HepG2 (cell line): ENCODE results near the gene CDK11A. TPM values are rescaled to one million over a fixed set of nuclear protein-coding genes. Genes with fewer than 3 reads are reported as not detected.
A peak's percentile ranks its signal among the peaks of the same experiment; 100 is the strongest.

Experiments used
- ATAC-seq: fragments of 200-7000 bp; cut with Tn5 transposase; 3 replicates; pipeline ENCODE4 v1.9.1; 2020; ENCODE audit warnings: mild to moderate bottlenecking, moderate library complexity
- BruUV-seq: library from RNA; stranded (reverse); fragments of 400-500 nt; replicated peaks from 2 replicates; lab custom pipeline; 2021; lab: Mats Ljungman, UMichigan
- CTCF ChIA-PET: fragments of 300-600 bp; formaldehyde crosslinking; extraction: SDS; loops from one replicate; lab custom pipeline; 2021; ENCODE audit warnings: low total read pairs, inconsistent platforms, low intra/inter-chr PET ratio; lab: Yijun Ruan, JAX
- POLR2A ChIA-PET: fragments of 350-600 bp; sonication (Branson Sonifier 250); formaldehyde crosslinking; loops from one replicate; lab custom pipeline; 2020; ENCODE audit warnings: antibody characterized with exemption, inconsistent platforms; lab: Yijun Ruan, JAX
- DNase-seq: peaks from one replicate; pipeline ENCODE4 v3.0.0-alpha.2; 2015; ENCODE audit warnings: low spot score
- FAIRE-seq: peaks from 3 replicates; lab custom pipeline; 2011; peaks lifted over from hg19 to GRCh38; lab: Jason Lieb, UNC
- H2AFZ ChIP-seq: one replicate; pipeline ENCODE4 v1.6.1; 2011; ENCODE audit warnings: low read length, inconsistent platforms
- H3K27ac ChIP-seq: fragments of 300-600 bp; 3 replicates; pipeline ENCODE4 v1.8.0; 2011; ENCODE audit warnings: mixed run types, mild to moderate bottlenecking, mixed read lengths, low read length, inconsistent platforms; ENCODE audit not compliant: insufficient read depth; ENCODE audit errors: extremely low read length
- H3K27me3 ChIP-seq, 2 experiments: fragments of 200-600 bp in 1 of 2; 2 replicates in 1 of 2; 3 replicates in 1 of 2; pipeline versions ENCODE4 v1.6.0 to v1.8.0; 2011; ENCODE audit warnings: low read length in 2 of 2, mild to moderate bottlenecking in 2 of 2, moderate library complexity in 2 of 2, inconsistent platforms in 1 of 2; ENCODE audit not compliant: insufficient read depth in 2 of 2, control insufficient read depth in 1 of 2
- H3K36me3 ChIP-seq, 2 experiments: fragments of 200-600 bp in 1 of 2; replicated peaks in 1 of 2; 2 replicates in 1 of 2; 3 replicates in 1 of 2; pipeline versions ENCODE4 v1.5.1 to v1.8.0; 2011; ENCODE audit warnings: low read length in 2 of 2, inconsistent platforms in 1 of 2; ENCODE audit not compliant: insufficient read depth in 2 of 2, control insufficient read depth in 1 of 2
- H3K4me1 ChIP-seq: 2 replicates; pipeline ENCODE4 v1.5.1; 2012; ENCODE audit warnings: low read length, inconsistent platforms; ENCODE audit not compliant: insufficient read depth
- H3K4me2 ChIP-seq: 2 replicates; pipeline ENCODE4 v1.6.0; 2011; ENCODE audit warnings: low read depth, low read length, inconsistent platforms
- H3K4me3 ChIP-seq, 3 experiments: fragments of 200-600 bp in 1 of 3; sonication (generic), shearing (Covaris generic) in 1 of 3; replicated peaks in 1 of 3; 2 replicates each; pipeline ENCODE4 v1.5.1; 2011 to 2016; ENCODE audit warnings: low read length in 3 of 3, inconsistent platforms in 2 of 3, low read depth in 2 of 3, mild to moderate bottlenecking in 2 of 3, control low read depth in 1 of 3, mixed read lengths in 1 of 3; ENCODE audit not compliant: insufficient read depth in 1 of 3
- H3K79me2 ChIP-seq: one replicate; pipeline ENCODE4 v1.6.1; 2011; ENCODE audit warnings: low read length, inconsistent platforms; ENCODE audit not compliant: insufficient read depth
- H3K9ac ChIP-seq: 2 replicates; pipeline ENCODE4 v1.6.0; 2011; ENCODE audit warnings: mild to moderate bottlenecking, low read depth, low read length, inconsistent platforms; ENCODE audit not compliant: insufficient read depth
- H3K9me3 ChIP-seq: 2 replicates; pipeline ENCODE4 v1.5.1; 2012; ENCODE audit warnings: mild to moderate bottlenecking, low read length
- H4K20me1 ChIP-seq: 2 replicates; pipeline ENCODE4 v1.6.0; 2011; ENCODE audit warnings: inconsistent platforms, mild to moderate bottlenecking, low read length, moderate library complexity; ENCODE audit not compliant: insufficient read depth
- EZH2 ChIP-seq: conservative IDR thresholded peaks from 2 replicates; pipeline ENCODE4 v1.6.1; 2012; ENCODE audit warnings: mild to moderate bottlenecking, low read depth, low read length, moderate library complexity
- IRX3 ChIP-seq: sonication (generic); formaldehyde crosslinking; IDR thresholded peaks from 2 replicates; pipeline ENCODE4 v1.8.1; 2023; ENCODE audit warnings: mild to moderate bottlenecking, low read depth, missing genetic modification reagents, borderline replicate concordance
- PLSCR1 ChIP-seq: sonication (generic); formaldehyde crosslinking; IDR thresholded peaks from 2 replicates; pipeline ENCODE4 v1.5.0; 2020; ENCODE audit warnings: missing genetic modification reagents, mild to moderate bottlenecking, borderline replicate concordance
- POGK ChIP-seq: sonication (generic); formaldehyde crosslinking; conservative IDR thresholded peaks from 2 replicates; pipeline ENCODE4 v1.8.0; 2022; ENCODE audit warnings: mild to moderate bottlenecking, moderate library complexity, missing genetic modification reagents
- RARG ChIP-seq: sonication (generic); formaldehyde crosslinking; IDR thresholded peaks from 2 replicates; pipeline ENCODE4 v1.4.0; 2020; ENCODE audit warnings: low read depth, mild to moderate bottlenecking, missing genetic modification reagents
- ZBTB37 ChIP-seq: sonication (generic); formaldehyde crosslinking; IDR thresholded peaks from 2 replicates; pipeline ENCODE4 v1.4.0; 2020; ENCODE audit warnings: mild to moderate bottlenecking, missing genetic modification reagents
- ZNF331 ChIP-seq: sonication (generic); formaldehyde crosslinking; IDR thresholded peaks from 2 replicates; pipeline ENCODE4 v1.4.0; 2020; ENCODE audit warnings: missing genetic modification reagents
- WGBS: methylation state at CpG from one replicate; pipeline ENCODE4 v1.1.6; 2017; ENCODE audit warnings: low lambda C conversion rate; 5-methylcytosine and 5-hydroxymethylcytosine counted together
- in situ Hi-C: cut with HindIII; loops from 2 replicates; pipeline ENCODE4 v1.10.0; 2017; ENCODE audit warnings: low pct_unique_long_range_greater_than_20kb; ENCODE audit not compliant: extremely low pct_ligation_motif_present
- intact Hi-C: fragments of 100-400 bp; cut with micrococcal nuclease; formaldehyde crosslinking; loops from one replicate; pipeline ENCODE4 v1.10.0; 2022; ENCODE audit not compliant: unreplicated experiment
- polyA plus RNA-seq, 8 experiments: library from polyadenylated mRNA; depleted of rRNA in 3 of 8; stranded (reverse) in 7 of 8; unstranded in 1 of 8; fragments of >200 nt; fragmentation: Illumina TruSeq in 4 of 8; extraction: Trizol in 4 of 8; gene quantifications; 2 replicates each; pipeline versions ENCODE4 v1.2.1 to v1.2.3, GENCODE V29; 2011 to 2016; ENCODE audit warnings: low read depth in 4 of 8, missing spikeins in 1 of 8, mixed read lengths in 1 of 8; ENCODE audit not compliant: insufficient read depth in 1 of 8
- total RNA-seq, 5 experiments: library from RNA; depleted of rRNA; stranded (reverse); fragments of >200 nt; fragmentation: Illumina TruSeq; extraction: Trizol; gene quantifications; 2 replicates each; pipeline ENCODE4 v1.2.3, GENCODE V29; 2016; ENCODE audit warnings: low read depth in 1 of 5

The CDK11A gene
- total and polyA plus RNA-seq, 2 of the 13 experiments (the other 11 are each of a cell fraction or from before 2014, with no cell fraction given): 11.2 to 17.9 TPM

DNA sequence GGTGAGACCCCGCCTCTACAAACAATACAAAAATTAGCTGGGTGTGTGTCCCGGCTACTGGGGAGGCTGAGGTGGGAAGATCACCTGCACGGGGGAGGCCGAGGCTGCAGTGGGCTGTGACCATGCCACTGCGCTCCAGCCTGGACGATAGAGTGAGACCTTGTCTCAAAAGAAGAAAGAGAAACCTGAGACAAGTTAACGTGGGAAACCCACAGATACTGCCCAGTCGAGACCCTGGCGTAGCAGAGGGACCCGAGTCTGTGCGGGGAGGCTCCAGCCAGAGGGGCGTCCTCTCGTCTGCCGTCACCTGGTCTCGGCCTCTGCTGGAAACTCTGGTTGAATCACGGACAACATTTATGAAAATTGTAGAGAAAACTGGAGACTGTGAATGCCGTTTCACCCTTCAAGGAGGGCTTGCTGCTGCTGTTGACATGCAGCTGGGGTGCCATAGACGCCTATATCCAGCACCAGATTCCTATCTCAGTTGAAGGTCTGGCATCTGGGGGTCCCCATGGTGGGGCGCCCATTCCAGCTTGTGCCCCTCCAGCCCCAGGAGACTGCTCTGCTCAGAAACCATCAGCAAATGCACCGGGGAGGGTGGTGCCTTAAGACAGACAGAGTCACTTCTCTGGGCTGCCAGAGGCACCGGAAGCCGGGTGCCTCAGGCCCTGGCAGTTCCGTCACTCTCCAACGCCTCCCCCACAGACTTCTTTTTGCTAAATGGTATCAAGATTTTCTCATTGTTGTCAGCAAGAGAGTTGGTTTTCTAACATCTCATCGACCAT lies 51.8 kb downstream of the CDK11A start:
- ATAC-seq (no peak), DNase-seq (no peak), FAIRE-seq (no peak)
- ChIA-PET CTCF (no interaction called here), POLR2A (no interaction called here)
- Histone ChIP-seq H3K9me3 (no peaks in the 10 kb centered on the region), H3K27me3 (no peaks in the 10 kb centered on the region), H3K4me3 (no peak overlapping the region), H4K20me1 (no peaks in the 10 kb centered on the region), H3K4me2 (no peak overlapping the region), H3K79me2 (no peaks in the 10 kb centered on the region), H3K4me1 (no peaks in the 10 kb centered on the region), H3K9ac (no peak overlapping the region), H2AFZ (no peak overlapping the region), H3K27ac (no peak overlapping the region), H3K36me3 (peaks cover 2 to 24% of the 10 kb centered on the region in 2 experiments; a peak in 1 of 5 replicates)
- 96% methylated on average over 25 of the region's 25 CpGs for WGBS
- in situ Hi-C loops: no loop called here
- TF ChIP-seq PLSCR1 (CRISPR knock-in tag) (no peak), ZNF331 (no peak)
- TSS peak; percentile 36 for BruUV-seq
- intact Hi-C loops: no loop called here

- Histone ChIP-seq H3K4me3 (no peak overlapping the region), H3K36me3 (peaks cover 2 to 24% of the 10 kb centered on the region in 2 experiments; a peak in 2 of 5 replicates), H3K9ac (no peak overlapping the region), H3K27me3 (no peaks in the 10 kb centered on the region), H3K4me2 (no peak overlapping the region), H4K20me1 (no peaks in the 10 kb centered on the region), H3K9me3 (no peaks in the 10 kb centered on the region), H3K4me1 (no peaks in the 10 kb centered on the region), H3K79me2 (no peaks in the 10 kb centered on the region), H3K27ac (no peak overlapping the region), H2AFZ (no peak overlapping the region)
- WGBS: 94% methylated on average over 23 of the region's 27 CpGs
- in situ Hi-C loops: no loop called here
- ATAC-seq (no peak; the same call in 2 of the 3 replicates), FAIRE-seq (no peak), DNase-seq (no peak)
- intact Hi-C loops: no loop called here
- ChIA-PET CTCF (no interaction called here), POLR2A (no interaction called here)
- BruUV-seq: no TSS peak
- no peak for TF ChIP-seq RARG
- no peak for TF ChIP-seq EZH2
- no peak for TF ChIP-seq ZBTB37 (CRISPR knock-in tag)
- TF ChIP-seq IRX3 (CRISPR knock-in tag): no peak
- TF ChIP-seq POGK (CRISPR knock-in tag): no peak
Observed at GRCh38 chr1:1671365-1672119, 52.6 kb downstream of the CDK11A start.
